Fibroblast of skin of back (primary cell): ENCODE data around the gene MAPKAPK2.

Source experiments
- DNase-seq: peaks from one replicate; pipeline ENCODE4 v3.0.0-alpha.2; 2013

MAPKAPK2 gene

GRCh38 chr1:206661161-206661820 is 23.4 kb upstream of the MAPKAPK2 start:
- no peak for DNase-seq

- DNase-seq, result no peak
Observed at GRCh38 chr1:206662396-206663092, 22.2 kb upstream of the MAPKAPK2 start.

- no peak for DNase-seq
Observed at GRCh38 chr1:206663362-206663761, 21.3 kb upstream of the MAPKAPK2 start.

- DNase-seq, result peak; percentile 54
Observed at GRCh38 chr1:206663832-206664652, 20.7 kb upstream of the MAPKAPK2 start.

DNA sequence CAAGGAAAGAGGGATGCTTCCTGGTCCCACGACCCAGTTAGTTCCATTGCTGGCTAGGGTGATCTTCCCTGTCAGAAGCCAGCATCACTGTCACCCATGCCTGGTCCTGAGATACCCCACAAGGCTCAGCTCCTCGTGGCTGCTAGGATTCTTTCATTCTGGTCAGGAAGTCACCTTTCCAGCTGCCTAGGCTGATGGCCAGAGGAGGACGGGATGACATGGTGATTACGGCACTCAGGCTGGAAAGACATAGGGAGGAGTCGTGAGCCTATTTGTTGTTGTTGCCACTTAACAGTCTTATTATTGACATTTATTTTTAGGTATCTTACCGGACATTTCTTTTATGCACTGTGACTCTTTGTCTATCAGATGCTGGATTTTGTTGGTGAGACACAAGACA is 20.0 kb upstream of the MAPKAPK2 start:
- no peak for DNase-seq

DNA sequence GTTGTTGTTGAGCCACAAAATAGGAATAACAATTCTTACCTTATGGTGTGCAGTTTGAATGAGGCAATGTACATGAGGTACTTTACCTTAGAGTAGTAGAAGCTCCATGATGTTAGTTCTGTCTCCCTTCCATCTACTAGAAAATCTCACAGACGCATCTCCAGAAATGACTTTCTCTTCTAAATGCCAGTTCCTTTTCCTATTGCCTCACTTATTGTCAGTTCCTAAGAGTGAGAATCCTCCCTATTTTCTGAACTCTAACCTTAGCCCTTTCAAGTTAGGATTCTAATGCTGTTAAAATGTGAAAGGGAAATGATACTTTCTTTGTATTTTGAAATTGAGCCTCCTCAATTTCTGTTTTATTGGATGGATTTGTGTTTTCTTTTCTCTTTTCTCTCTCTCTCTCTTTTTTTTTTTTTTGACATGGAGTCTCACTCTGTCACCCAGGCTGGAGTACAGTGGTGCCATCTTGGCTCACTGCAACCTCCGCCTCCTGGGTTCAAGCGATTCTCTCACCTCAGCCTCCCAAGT is 18.6 kb upstream of the MAPKAPK2 start:
- no peak for DNase-seq

DNA sequence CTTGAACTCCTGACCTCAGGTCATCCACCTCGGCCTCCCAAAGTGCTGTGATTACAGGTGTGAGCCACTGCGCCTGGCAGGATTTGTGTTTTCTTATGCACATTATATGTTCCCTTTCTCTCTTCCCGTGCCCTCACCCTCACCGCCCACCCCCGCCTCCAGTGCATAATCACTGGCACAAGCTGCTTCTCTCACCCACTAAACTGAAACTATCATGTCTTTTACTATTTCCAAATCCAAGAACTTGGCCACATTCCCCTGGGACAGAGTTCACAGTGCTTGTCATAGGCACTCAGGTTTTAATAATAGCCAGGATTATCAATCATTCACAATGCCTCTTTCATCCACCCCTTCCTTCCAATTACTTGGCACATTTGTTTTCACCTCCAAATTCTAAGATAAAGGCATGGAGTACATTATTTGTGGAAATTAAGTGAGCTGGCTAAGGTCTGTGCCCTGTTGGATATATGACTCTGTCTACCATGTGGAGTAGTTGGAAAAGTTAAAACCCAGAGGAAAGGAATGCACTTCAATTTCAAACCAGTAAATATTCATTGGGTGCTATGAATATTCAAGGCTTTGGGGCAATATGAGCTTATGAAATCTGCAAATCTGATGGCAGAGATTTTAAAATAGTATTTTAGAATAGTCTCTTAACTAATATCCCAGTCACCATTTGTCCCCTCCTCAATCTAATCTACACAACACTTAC is 17.6 kb upstream of the MAPKAPK2 start:
- no peak for DNase-seq

DNA sequence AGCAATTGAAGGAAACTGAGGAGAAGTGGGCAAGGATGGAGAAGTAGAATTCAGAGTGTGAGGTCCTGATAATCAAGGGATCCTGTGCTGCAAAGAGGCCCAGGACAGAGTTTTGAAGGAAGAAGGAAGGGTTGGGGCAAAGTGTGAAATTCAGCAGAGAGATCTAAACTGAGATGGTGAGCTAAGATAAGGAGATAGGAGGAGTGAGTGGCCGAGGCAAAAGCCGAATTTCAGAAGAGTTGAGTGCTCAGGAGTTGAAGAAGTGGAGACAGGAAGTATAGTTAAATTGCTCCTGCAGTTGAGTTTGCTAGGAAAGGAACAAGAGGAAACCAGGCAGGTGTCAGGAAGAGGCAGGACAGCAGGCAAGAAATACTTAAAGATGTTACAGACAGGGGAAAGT is 16.4 kb upstream of the MAPKAPK2 start:
- no peak for DNase-seq

DNA sequence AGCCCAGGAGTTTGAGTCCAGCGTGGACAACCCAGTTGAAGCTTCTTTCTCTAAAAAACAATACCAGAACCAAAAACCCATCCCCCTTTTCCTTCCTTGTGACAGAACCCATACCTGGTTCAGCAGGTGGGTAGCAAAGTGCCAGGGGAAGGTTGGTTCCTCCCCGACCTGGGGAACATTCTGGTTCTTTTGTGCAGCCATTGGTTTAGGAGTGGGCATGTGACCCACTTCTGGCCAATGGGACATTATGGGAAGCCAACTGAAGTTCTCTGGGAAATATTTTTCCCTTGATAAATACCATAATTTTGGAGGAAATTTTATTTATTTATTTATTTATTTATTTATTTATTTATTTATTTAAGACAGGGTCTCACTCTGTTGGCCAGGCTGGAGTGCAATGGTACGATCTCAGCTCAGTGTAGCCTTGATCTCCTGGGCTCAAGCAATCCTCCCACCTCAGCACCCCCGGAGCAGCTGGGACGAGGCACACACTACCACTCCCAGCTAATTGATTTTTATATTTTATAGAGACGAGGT is 15.8 kb upstream of the MAPKAPK2 start:
- DNase-seq, result no peak

DNA sequence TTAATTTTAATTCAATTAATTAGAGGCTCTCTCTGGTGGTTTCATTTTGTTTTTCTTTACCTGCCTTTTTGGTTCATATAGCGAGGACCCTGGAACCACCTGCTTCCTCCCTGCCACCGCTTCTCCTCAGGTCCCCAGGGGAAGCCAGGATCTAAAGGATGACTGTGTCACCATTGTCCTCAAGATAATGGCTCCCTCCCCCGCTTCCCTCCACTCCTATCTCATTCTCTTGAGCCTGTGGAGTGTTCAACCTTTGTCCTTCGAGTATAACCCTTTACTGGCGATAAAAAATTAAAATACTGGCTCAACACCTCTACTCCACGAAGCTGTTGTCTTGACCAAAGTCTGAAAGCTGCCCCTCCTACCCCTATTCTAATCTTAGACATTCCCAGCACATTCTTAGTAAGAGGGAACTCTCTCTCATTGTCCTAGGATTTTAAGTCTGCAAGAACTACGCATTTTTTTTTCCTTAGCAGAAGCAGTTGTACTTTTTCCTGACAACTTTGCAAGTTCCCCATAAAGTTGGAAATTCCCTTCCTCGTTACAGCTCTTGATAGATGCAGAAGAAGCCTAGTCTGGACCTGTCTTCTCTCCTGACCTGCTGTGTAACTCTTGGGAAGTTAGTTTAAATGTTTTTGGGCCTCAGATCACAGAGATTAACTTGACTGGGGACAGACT is 12.6 kb upstream of the MAPKAPK2 start:
- no peak for DNase-seq

- peak; percentile 59 for DNase-seq
Observed at GRCh38 chr1:206672844-206673758, 11.6 kb upstream of the MAPKAPK2 start.

DNA sequence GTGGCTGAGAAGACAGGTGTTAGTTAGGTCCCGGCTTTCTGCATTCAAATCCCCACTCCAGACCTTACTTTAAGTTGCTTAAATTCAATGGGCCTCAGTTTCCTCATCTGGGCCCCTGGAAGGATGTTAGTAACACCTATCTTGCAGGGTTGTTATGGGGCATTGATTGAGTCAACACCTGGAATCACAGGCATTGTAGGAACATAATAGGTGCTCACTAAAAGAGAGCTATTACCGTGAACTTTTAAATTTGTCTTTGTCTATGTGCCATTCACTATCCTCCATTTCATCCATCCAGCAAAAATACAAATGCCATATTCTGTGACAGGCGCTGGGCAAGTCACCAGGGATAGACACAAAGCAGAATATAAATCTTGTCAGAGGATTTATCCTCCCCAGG is 10.5 kb upstream of the MAPKAPK2 start:
- no peak for DNase-seq

- DNase-seq, result peak; percentile 99
Observed at GRCh38 chr1:206674745-206675175, 9.9 kb upstream of the MAPKAPK2 start.

DNA sequence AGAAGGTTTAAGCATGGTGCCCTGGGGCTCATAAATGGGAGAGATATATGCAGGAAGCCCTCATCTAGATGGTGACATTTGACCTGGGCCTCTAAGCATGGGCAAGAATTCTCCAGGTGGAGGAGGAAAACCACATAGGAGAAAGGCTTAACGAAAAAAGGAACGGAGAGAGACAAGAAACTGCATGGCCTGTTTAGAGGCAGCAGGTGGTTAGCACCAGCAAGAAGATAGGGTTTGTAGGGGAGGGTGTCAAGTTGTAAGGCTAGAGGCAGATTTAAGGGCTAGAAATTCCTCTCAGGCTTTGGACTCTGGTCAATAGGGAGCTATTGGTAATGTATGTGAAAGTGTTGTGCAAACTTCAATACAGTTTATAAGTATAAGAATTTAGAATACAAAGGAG is 8.2 kb upstream of the MAPKAPK2 start:
- DNase-seq, result no peak

DNA sequence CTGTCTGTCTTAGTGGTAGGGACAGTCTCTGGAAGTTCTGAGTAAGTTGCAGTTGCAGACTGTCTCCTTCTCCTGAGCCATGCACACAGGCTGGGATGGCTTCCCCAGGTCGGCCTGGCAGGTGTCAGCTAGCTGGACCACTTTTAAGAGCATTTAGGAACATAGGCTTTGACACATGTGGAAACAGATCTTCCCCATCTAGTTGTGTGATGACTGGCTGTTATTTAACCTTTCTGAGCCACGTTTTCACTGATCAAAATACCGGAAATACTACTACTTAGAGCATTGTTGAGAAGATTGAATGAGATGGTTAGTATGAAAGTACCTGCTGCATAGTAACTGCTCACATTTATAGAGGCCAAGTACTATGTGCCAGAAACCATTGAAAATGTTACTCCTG is 6.2 kb upstream of the MAPKAPK2 start:
- no peak for DNase-seq

- no peak for DNase-seq
Observed at GRCh38 chr1:206679738-206680211, 4.9 kb upstream of the MAPKAPK2 start.

- DNase-seq, result no peak
Observed at GRCh38 chr1:206680279-206680678, 4.4 kb upstream of the MAPKAPK2 start.

- DNase-seq, result no peak
Observed at GRCh38 chr1:206681359-206681758, 3.3 kb upstream of the MAPKAPK2 start.

GRCh38 chr1:206682111-206682510 is 2.6 kb upstream of the MAPKAPK2 start:
- DNase-seq, result no peak

DNA sequence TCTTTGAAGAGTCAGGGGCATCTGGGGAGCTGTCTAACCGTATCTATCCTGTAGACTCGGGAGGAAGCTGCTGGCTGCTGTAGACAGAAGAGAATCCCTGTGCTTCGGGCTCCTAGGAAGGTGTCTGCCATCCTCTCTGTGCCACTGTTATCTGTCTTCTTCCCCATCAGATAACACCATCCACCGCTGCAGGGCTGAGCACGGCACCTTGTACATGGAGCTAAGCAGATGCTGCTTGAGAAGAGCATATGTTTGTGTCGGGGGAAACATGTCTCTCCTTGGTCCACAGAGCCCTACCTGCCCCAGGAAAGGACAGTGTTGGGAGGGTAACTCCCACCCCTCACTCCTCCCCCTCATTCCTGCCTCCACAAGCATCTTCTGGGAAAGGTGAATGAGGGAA is 1.4 kb upstream of the MAPKAPK2 start:
- DNase-seq, result no peak
